Karpas-422 (cell line): ENCODE measurements around the gene NAGA. TPM values are rescaled to one million over a fixed set of nuclear protein-coding genes. Genes with fewer than 3 reads are reported as not detected.

Experiments
- DNase-seq: peaks from one replicate; pipeline ENCODE4 v3.0.0-alpha.2; 2015
- H2AFZ ChIP-seq: fragments of 200-600 bp; sonication (generic); 2 replicates; pipeline ENCODE4 v1.6.1; 2014; ENCODE audit warnings: antibody characterized with exemption, low read length, mixed read lengths
- H3K27ac ChIP-seq: fragments of 200-600 bp; sonication (generic); 2 replicates; pipeline ENCODE4 v1.5.1; 2014; ENCODE audit warnings: mild to moderate bottlenecking, low read length, moderate library complexity
- H3K27me3 ChIP-seq: fragments of 200-600 bp; sonication (generic); 2 replicates; pipeline ENCODE4 v1.6.1; 2014; ENCODE audit warnings: low read length, mixed read lengths
- H3K36me3 ChIP-seq: fragments of 200-600 bp; sonication (generic); 2 replicates; pipeline ENCODE4 v1.6.1; 2014; ENCODE audit warnings: low read length, mixed read lengths; ENCODE audit not compliant: insufficient read depth
- H3K4me1 ChIP-seq: fragments of 200-600 bp; sonication (generic); 2 replicates; pipeline ENCODE4 v1.6.1; 2014; ENCODE audit warnings: mild to moderate bottlenecking, low read length, mixed read lengths
- H3K4me2 ChIP-seq: fragments of 200-600 bp; sonication (generic); 2 replicates; pipeline ENCODE4 v1.6.1; 2014; ENCODE audit warnings: low read length, low read depth, mild to moderate bottlenecking; ENCODE audit not compliant: poor library complexity, severe bottlenecking
- H3K4me3 ChIP-seq: fragments of 200-600 bp; sonication (generic); 2 replicates; pipeline ENCODE4 v1.5.1; 2014; ENCODE audit warnings: mild to moderate bottlenecking, antibody characterized with exemption, low read length, mixed read lengths
- H3K79me2 ChIP-seq: fragments of 200-600 bp; sonication (generic); 2 replicates; pipeline ENCODE4 v1.6.1; 2014; ENCODE audit warnings: mild to moderate bottlenecking, low read length, mixed read lengths
- H3K9ac ChIP-seq: fragments of 200-600 bp; sonication (generic); 2 replicates; pipeline ENCODE4 v1.6.0; 2014; ENCODE audit warnings: low read length
- H3K9me2 ChIP-seq: fragments of 200-600 bp; sonication (generic), shearing (Covaris generic); replicated peaks from 2 replicates; pipeline ENCODE4 v1.6.0; 2014; ENCODE audit warnings: mild to moderate bottlenecking, low read length, moderate library complexity; ENCODE audit not compliant: insufficient read depth
- H3K9me3 ChIP-seq: fragments of 300-700, 200-600 bp; sonication (generic); 2 replicates; pipeline ENCODE4 v1.6.1; 2014; ENCODE audit warnings: low read length, mixed read lengths
- H4K20me1 ChIP-seq: fragments of 200-600 bp; sonication (generic); 2 replicates; pipeline ENCODE4 v1.6.1; 2014; ENCODE audit warnings: mild to moderate bottlenecking, antibody characterized with exemption, low read length, low read depth; ENCODE audit not compliant: insufficient read depth
- total RNA-seq: library from RNA; depleted of rRNA; stranded (reverse); fragments of >200 nt; shearing (Covaris generic); gene quantifications from 2 replicates; pipeline ENCODE4 v1.2.3, GENCODE V29; 2014; ENCODE audit warnings: low replicate concordance

NAGA gene
- total RNA-seq, 1 experiment from 2014 or later = 26.1 TPM

DNA sequence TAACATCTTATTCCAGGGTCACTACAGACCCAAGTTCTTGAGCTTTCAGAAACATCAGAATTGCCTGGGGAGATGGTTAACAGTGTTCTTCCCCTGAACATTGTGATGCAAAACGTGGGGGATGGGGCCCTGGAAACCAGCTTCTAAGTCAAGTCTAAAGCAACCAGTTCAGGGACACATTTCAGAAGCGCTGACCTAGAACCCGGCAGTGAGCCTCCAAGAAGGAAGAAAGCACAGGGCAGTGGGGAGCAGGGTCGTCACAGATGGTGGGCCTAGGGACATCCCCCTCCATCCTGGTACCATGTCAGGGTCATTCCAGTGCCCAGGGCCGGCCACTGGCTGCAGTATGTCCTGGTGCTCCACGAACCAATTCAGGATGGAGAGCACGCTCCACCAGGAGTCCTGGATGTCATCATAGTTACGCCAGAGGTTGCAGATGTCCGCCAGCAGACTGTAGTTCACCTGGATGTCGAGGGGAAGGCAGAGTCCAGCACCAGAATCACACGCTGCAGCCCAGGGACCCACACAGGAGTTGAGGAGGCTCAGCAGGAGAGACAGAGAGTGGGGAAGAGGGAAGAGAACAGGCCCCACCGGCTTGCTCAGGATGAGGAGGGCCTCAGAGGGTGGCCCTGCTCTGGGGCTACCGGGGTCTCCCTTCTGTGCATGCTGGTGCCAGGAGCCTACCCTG is 5.0 kb downstream of the NAGA start:
- Histone ChIP-seq H3K4me1 (peaks cover 13% of the 10 kb centered on the region), H3K9ac (no peak overlapping the region), H3K79me2 (peaks cover 7% of the 10 kb centered on the region), H4K20me1 (no peaks in the 10 kb centered on the region), H2AFZ (no peak overlapping the region), H3K27me3 (no peaks in the 10 kb centered on the region), H3K27ac (no peak overlapping the region), H3K9me3 (no peaks in the 10 kb centered on the region), H3K9me2 (no peaks in the 10 kb centered on the region), H3K4me3 (no peak overlapping the region), H3K36me3 (peaks cover 9% of the 10 kb centered on the region; the same call in 1 of the 2 replicates), H3K4me2 (no peak overlapping the region)
- DNase-seq = no peak

DNA sequence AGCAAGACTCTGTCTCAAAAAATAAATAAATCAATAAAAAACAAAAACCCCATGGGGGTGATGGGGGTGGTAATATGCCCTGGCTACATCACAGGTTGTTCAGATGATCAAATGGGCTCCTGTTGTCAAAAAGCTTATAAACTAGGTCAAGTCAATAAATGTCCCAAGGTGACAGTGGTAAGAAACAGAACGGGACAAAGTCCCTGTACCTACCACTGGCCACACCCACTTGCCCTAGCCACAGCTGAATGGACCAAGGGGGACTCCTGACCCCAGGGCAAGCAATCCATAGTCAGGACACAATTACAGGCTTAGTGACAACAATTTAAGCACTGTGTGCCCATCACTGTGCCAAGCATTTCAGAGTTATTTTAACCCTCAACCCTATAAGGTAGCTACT is 6.0 kb downstream of the NAGA start:
- no peaks in the 10 kb centered on the region for H3K9me3 ChIP-seq
- H3K9ac ChIP-seq = no peak overlapping the region
- no peaks in the 10 kb centered on the region for H4K20me1 ChIP-seq
- no peak overlapping the region for H3K4me2 ChIP-seq
- no peak overlapping the region for H2AFZ ChIP-seq
- H3K79me2 ChIP-seq = peaks cover 2% of the 10 kb centered on the region
- DNase-seq = no peak
- no peak overlapping the region for H3K4me3 ChIP-seq
- H3K27ac ChIP-seq = no peak overlapping the region
- H3K4me1 ChIP-seq = peaks cover 5% of the 10 kb centered on the region
- H3K27me3 ChIP-seq = no peaks in the 10 kb centered on the region
- H3K9me2 ChIP-seq = no peaks in the 10 kb centered on the region
- H3K36me3 ChIP-seq = peaks cover 18% of the 10 kb centered on the region; the same call in 1 of the 2 replicates

DNA sequence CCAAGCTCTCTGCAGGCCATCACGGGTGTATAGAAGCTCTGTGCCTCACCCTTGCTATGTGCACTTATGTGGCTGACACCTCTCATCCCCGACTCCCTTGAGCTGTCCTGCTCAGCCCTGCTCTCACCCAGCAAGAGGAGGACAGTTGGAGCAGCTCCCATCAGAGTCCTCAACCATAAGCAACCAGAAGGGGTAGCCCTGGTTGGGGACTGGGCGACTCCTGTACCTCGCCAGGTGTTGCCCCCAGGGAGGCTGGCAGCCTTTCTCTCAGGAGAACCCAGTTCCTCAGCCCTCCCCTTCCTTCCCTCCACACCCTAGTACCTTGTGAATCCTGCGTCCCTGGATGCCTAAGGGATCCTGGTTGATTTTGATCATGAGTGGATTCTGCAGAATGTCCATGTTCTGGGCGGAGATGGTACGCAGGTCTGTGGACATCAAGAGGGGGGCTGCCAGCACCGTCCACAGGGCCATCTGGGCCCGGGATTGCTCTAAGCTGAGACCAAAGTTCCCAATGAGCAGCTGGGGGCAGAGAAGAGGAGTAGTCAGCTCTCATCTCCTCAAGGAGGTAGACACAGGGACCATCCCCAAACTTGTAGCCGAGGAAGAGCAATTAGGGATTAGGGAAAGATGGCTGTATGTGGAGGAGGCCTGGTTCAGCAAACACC is 8.0 kb downstream of the NAGA start:
- Histone ChIP-seq H3K27me3 (no peaks in the 10 kb centered on the region), H2AFZ (no peak overlapping the region), H3K27ac (no peak overlapping the region), H3K4me3 (no peak overlapping the region), H3K9me3 (peaks cover 8% of the 10 kb centered on the region), H3K9me2 (no peaks in the 10 kb centered on the region), H3K4me2 (no peak overlapping the region), H4K20me1 (no peaks in the 10 kb centered on the region), H3K9ac (no peak overlapping the region), H3K36me3 (peaks cover 34% of the 10 kb centered on the region), H3K4me1 (peaks cover 3% of the 10 kb centered on the region; the same call in 1 of the 2 replicates), H3K79me2 (no peaks in the 10 kb centered on the region)
- DNase-seq = no peak

- no peaks in the 10 kb centered on the region for H3K27me3 ChIP-seq
- H3K36me3 ChIP-seq = peaks cover 37% of the 10 kb centered on the region
Measured at GRCh38 chr22:42061041-42061440, 9.6 kb downstream of the NAGA start.

GRCh38 chr22:42060489-42060888 is 10.1 kb downstream of the NAGA start:
- Histone ChIP-seq H3K4me2 (no peak overlapping the region), H3K9ac (no peak overlapping the region), H2AFZ (no peak overlapping the region), H3K79me2 (no peaks in the 10 kb centered on the region), H3K4me3 (no peak overlapping the region), H3K4me1 (peaks cover under 1% of the 10 kb centered on the region; the same call in 1 of the 2 replicates), H3K9me2 (no peaks in the 10 kb centered on the region), H3K27me3 (no peaks in the 10 kb centered on the region), H3K9me3 (peaks cover 26% of the 10 kb centered on the region), H3K27ac (no peak overlapping the region), H3K36me3 (peaks cover 37% of the 10 kb centered on the region), H4K20me1 (no peaks in the 10 kb centered on the region)
- DNase-seq = no peak

More at GRCh38 chr22:42061041-42061440, 9.6 kb downstream of the NAGA start:
- Histone ChIP-seq H3K4me2 (no peak overlapping the region), H3K79me2 (no peaks in the 10 kb centered on the region), H3K9me2 (no peaks in the 10 kb centered on the region), H3K9ac (no peak overlapping the region), H3K27ac (no peak overlapping the region), H3K4me3 (no peak overlapping the region), H3K4me1 (peaks cover 3% of the 10 kb centered on the region; the same call in 1 of the 2 replicates), H4K20me1 (no peaks in the 10 kb centered on the region), H3K9me3 (peaks cover 23% of the 10 kb centered on the region), H2AFZ (no peak overlapping the region)
- no peak for DNase-seq

- Histone ChIP-seq H3K9me2 (no peaks in the 10 kb centered on the region), H3K79me2 (no peaks in the 10 kb centered on the region), H2AFZ (no peak overlapping the region), H3K27ac (no peak overlapping the region), H3K9ac (no peak overlapping the region), H3K27me3 (no peaks in the 10 kb centered on the region), H3K4me2 (no peak overlapping the region), H3K4me3 (no peak overlapping the region), H3K4me1 (0 out of 2 replicates have a peak, but pooled peaks cover 3% of the 10 kb centered on the region), H3K9me3 (peaks cover 26% of the 10 kb centered on the region), H4K20me1 (no peaks in the 10 kb centered on the region), H3K36me3 (peaks cover 37% of the 10 kb centered on the region)
- no peak for DNase-seq
Measured at GRCh38 chr22:42056757-42057511, 13.7 kb downstream of the NAGA start.

DNA sequence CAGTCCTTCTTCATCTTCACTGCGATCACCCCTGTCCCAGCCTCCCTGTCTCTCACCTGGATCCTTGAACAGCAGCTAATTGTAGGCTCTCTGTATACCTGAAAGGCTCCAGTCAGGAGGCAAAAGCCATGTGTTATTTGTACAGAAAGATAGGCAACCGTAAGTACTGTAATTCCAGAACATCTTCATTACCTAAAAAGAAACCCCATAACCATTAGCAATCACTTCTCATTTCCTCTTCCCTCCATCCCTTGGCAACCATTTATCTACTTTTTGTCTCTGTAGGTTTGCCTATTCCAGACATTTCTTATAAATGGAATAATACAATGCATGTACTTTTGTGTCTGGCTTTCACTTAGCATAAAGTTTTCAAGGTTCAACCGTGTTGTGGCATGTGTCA is 17.8 kb downstream of the NAGA start:
- no peaks in the 10 kb centered on the region for H3K27me3 ChIP-seq
- H3K9me3 ChIP-seq = peaks cover 17% of the 10 kb centered on the region
- no peaks in the 10 kb centered on the region for H4K20me1 ChIP-seq
- H3K4me1 ChIP-seq = 0 out of 2 replicates have a peak, but pooled peaks cover 3% of the 10 kb centered on the region
- H3K4me3 ChIP-seq = no peak overlapping the region
- no peaks in the 10 kb centered on the region for H3K79me2 ChIP-seq
- no peak for DNase-seq
- peaks cover 3% of the 10 kb centered on the region; the same call in 1 of the 2 replicates for H3K36me3 ChIP-seq
- no peaks in the 10 kb centered on the region for H3K9me2 ChIP-seq
- H3K9ac ChIP-seq = no peak overlapping the region
- H3K27ac ChIP-seq = no peak overlapping the region
- no peak overlapping the region for H2AFZ ChIP-seq
- H3K4me2 ChIP-seq = no peak overlapping the region

DNA sequence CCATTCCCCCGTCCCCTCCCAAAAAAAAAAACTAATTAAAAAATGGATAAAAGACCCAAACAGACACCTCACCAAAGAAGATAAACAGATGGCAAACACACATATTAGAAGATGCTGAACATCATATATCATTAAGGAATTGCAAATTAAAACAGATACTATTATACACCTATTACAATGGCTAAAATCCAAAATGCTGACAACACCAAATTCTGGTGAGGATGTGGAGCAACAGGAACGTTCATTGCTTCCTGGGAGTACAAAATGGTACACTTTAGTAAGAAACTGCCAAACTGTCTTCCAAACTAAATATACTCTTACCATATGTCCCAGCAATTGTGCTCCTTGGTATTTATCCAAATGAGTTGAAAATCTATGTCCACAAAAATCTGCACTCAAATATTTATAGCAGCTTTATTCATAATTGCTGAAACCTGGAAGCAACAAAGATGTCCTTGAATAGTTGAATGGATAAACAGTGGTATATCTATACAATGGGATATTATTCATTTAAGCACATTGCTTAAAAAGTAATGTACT is 19.9 kb downstream of the NAGA start:
- Histone ChIP-seq H3K9me3 (peaks cover 1% of the 10 kb centered on the region), H3K36me3 (no peaks in the 10 kb centered on the region), H3K9me2 (no peaks in the 10 kb centered on the region), H3K4me2 (no peak overlapping the region), H3K79me2 (no peaks in the 10 kb centered on the region), H3K9ac (no peak overlapping the region), H3K27ac (no peak overlapping the region), H4K20me1 (no peaks in the 10 kb centered on the region), H3K4me3 (no peak overlapping the region), H3K4me1 (0 out of 2 replicates have a peak, but pooled peaks cover 3% of the 10 kb centered on the region), H2AFZ (no peak overlapping the region), H3K27me3 (no peaks in the 10 kb centered on the region)
- DNase-seq = no peak
